HepG2 (cell line): Measurements from ENCODE around the gene TAF1D. TPM values are rescaled to one million over a fixed set of nuclear protein-coding genes. Genes with fewer than 3 reads are reported as not detected.

Experiments used
- CHCHD3 ChIP-seq: sonication (generic); formaldehyde crosslinking; IDR thresholded peaks from 2 replicates; pipeline ENCODE4 v1.8.0; 2022; ENCODE audit warnings: mild to moderate bottlenecking, missing genetic modification reagents, moderate library complexity
- CREM ChIP-seq, 2 experiments: sonication (generic) in 1 of 2; formaldehyde crosslinking in 1 of 2; IDR thresholded peaks; 2 replicates each; pipeline versions ENCODE4 v1.4.0 to v1.6.1; 2016 to 2020; ENCODE audit warnings: antibody characterized with exemption in 1 of 2, mild to moderate bottlenecking in 1 of 2, missing genetic modification reagents in 1 of 2
- FOXO1 ChIP-seq: sonication (generic); formaldehyde crosslinking; IDR thresholded peaks from 2 replicates; pipeline ENCODE4 v1.4.0; 2020; ENCODE audit warnings: missing genetic modification reagents
- GFI1 ChIP-seq: sonication (generic); formaldehyde crosslinking; IDR thresholded peaks from 2 replicates; pipeline ENCODE4 v1.5.0; 2020; ENCODE audit warnings: missing genetic modification reagents, mild to moderate bottlenecking, borderline replicate concordance
- HDAC2 ChIP-seq: sonication (generic); formaldehyde crosslinking; IDR thresholded peaks from 2 replicates; pipeline ENCODE4 v1.4.0; 2020; ENCODE audit warnings: missing genetic modification reagents
- RELA ChIP-seq: sonication (generic); formaldehyde crosslinking; IDR thresholded peaks from 2 replicates; pipeline ENCODE4 v1.4.0; 2020; ENCODE audit warnings: missing genetic modification reagents
- TRIM24 ChIP-seq: sonication (generic); formaldehyde crosslinking; IDR thresholded peaks from 2 replicates; pipeline ENCODE4 v1.8.0; 2022; ENCODE audit warnings: mild to moderate bottlenecking, missing genetic modification reagents
- U2AF2 ChIP-seq: fragments of 200-400 bp; formaldehyde crosslinking; IDR thresholded peaks from 2 replicates; pipeline ENCODE4 v1.6.1; 2017; ENCODE audit warnings: low read depth, mild to moderate bottlenecking, low read length
- ZFP37 ChIP-seq: sonication (generic); formaldehyde crosslinking; IDR thresholded peaks from 2 replicates; pipeline ENCODE4 v1.4.0; 2020; ENCODE audit warnings: missing genetic modification reagents, borderline replicate concordance
- ZIK1 ChIP-seq: sonication (generic); formaldehyde crosslinking; IDR thresholded peaks from 2 replicates; pipeline ENCODE4 v1.5.0; 2020; ENCODE audit warnings: mild to moderate bottlenecking, low read depth, missing genetic modification reagents, borderline replicate concordance
- ZNF263 ChIP-seq: sonication (generic); formaldehyde crosslinking; IDR thresholded peaks from 2 replicates; pipeline ENCODE4 v1.4.0; 2020; ENCODE audit warnings: missing genetic modification reagents
- ZNF350 ChIP-seq: sonication (generic); formaldehyde crosslinking; IDR thresholded peaks from 2 replicates; pipeline ENCODE4 v1.4.0; 2020; ENCODE audit warnings: mild to moderate bottlenecking, low read depth, missing genetic modification reagents, borderline replicate concordance
- ZNF550 ChIP-seq: sonication (generic); formaldehyde crosslinking; IDR thresholded peaks from 2 replicates; pipeline ENCODE4 v1.4.0; 2020; ENCODE audit warnings: mild to moderate bottlenecking, missing genetic modification reagents, borderline replicate concordance
- ZNF557 ChIP-seq: sonication (generic); formaldehyde crosslinking; IDR thresholded peaks from 2 replicates; pipeline ENCODE4 v1.4.0; 2020; ENCODE audit warnings: missing genetic modification reagents
- polyA plus RNA-seq, 8 experiments: library from polyadenylated mRNA; depleted of rRNA in 3 of 8; stranded (reverse) in 7 of 8; unstranded in 1 of 8; fragments of >200 nt; fragmentation: Illumina TruSeq in 4 of 8; extraction: Trizol in 4 of 8; gene quantifications; 2 replicates each; pipeline versions ENCODE4 v1.2.1 to v1.2.3, GENCODE V29; 2011 to 2016; ENCODE audit warnings: low read depth in 4 of 8, missing spikeins in 1 of 8, mixed read lengths in 1 of 8; ENCODE audit not compliant: insufficient read depth in 1 of 8
- total RNA-seq, 5 experiments: library from RNA; depleted of rRNA; stranded (reverse); fragments of >200 nt; fragmentation: Illumina TruSeq; extraction: Trizol; gene quantifications; 2 replicates each; pipeline ENCODE4 v1.2.3, GENCODE V29; 2016; ENCODE audit warnings: low read depth in 1 of 5
- TF ChIP-seq, protein P1 (sequence below): sonication (generic); formaldehyde crosslinking; IDR thresholded peaks from 2 replicates; pipeline ENCODE4 v1.5.0; 2020; ENCODE audit warnings: missing genetic modification reagents, mild to moderate bottlenecking, borderline replicate concordance
- TF ChIP-seq, protein P2 (sequence below): sonication (generic); formaldehyde crosslinking; conservative IDR thresholded peaks from 2 replicates; pipeline ENCODE4 v1.4.0; 2020; ENCODE audit warnings: missing genetic modification reagents
- TF ChIP-seq, protein P3 (sequence below): sonication (generic); formaldehyde crosslinking; IDR thresholded peaks from 2 replicates; pipeline ENCODE4 v1.5.1; 2020; ENCODE audit warnings: mild to moderate bottlenecking, missing genetic modification reagents, moderate library complexity
- TF ChIP-seq, protein P4 (sequence below): IDR thresholded peaks from 2 replicates; pipeline ENCODE4 v1.4.0; 2020; ENCODE audit warnings: mild to moderate bottlenecking, missing genetic modification reagents
- TF ChIP-seq, protein P5 (sequence below): sonication (generic); formaldehyde crosslinking; IDR thresholded peaks from 2 replicates; pipeline ENCODE4 v1.5.0; 2020; ENCODE audit warnings: mild to moderate bottlenecking, missing genetic modification reagents, borderline replicate concordance

Gene TAF1D
- total and polyA plus RNA-seq, 2 of the 13 experiments (the other 11 are each of a cell fraction or from before 2014, with no cell fraction given): 132 to 207 TPM

DNA sequence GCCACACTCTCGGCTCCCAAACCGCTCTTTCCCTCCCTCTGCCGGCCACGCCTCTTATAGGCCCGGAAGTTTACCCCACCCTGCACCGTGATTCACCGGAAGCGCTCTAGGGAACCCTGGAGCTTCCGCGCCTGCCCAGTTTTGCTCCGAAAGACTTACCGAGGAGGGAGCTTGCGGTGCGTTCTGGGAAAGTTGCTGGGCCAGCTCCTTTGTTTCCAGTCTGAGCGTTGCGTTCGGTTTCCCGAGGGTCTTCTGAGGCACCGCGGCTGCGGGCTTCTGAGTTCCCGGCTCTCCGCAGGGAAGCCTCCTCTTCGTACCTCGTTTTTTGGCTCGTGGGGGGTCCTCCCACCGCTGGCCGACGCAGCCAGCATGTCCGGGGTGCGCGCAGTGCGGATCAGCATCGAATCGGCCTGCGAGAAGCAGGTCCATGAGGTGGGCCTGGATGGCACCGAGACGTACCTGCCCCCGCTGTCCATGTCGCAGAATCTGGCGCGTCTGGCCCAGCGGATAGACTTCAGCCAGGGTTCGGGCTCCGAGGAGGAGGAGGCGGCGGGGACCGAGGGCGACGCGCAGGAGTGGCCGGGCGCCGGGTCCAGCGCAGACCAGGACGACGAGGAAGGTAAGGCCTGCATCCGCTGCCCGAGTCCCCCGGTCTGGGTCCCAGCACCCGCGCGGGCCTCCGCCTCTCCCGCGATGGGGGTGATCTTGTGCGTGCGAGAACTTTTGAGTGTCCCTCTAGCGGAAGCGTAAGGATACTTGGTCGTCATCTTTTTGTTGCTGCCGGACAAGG, 43.0 kb upstream of the TAF1D start, which contains the start of gene MED17 (continued):
- TF ChIP-seq ZNF550 (CRISPR knock-in tag): no peak; the same call in 1 of the 2 replicates
- peak; percentile 66 for TF ChIP-seq CREM (IDR thresholded peaks at IDR 0.05)
- TF ChIP-seq CREM (CRISPR knock-in tag; IDR thresholded peaks at IDR 0.05): no peak
- no peak for TF ChIP-seq U2AF2
- peak; percentile 85; the same call in 1 of the 2 replicates for TF ChIP-seq CHCHD3
- TF ChIP-seq ZFP37: no peak
- TF ChIP-seq, protein P1, sequence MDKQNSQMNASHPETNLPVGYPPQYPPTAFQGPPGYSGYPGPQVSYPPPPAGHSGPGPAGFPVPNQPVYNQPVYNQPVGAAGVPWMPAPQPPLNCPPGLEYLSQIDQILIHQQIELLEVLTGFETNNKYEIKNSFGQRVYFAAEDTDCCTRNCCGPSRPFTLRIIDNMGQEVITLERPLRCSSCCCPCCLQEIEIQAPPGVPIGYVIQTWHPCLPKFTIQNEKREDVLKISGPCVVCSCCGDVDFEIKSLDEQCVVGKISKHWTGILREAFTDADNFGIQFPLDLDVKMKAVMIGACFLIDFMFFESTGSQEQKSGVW: no peak
- peak; percentile 78 for TF ChIP-seq ZNF557 (CRISPR knock-in tag)
- TF ChIP-seq, protein P2, sequence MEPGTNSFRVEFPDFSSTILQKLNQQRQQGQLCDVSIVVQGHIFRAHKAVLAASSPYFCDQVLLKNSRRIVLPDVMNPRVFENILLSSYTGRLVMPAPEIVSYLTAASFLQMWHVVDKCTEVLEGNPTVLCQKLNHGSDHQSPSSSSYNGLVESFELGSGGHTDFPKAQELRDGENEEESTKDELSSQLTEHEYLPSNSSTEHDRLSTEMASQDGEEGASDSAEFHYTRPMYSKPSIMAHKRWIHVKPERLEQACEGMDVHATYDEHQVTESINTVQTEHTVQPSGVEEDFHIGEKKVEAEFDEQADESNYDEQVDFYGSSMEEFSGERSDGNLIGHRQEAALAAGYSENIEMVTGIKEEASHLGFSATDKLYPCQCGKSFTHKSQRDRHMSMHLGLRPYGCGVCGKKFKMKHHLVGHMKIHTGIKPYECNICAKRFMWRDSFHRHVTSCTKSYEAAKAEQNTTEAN (CRISPR knock-in tag): peak; percentile 70; the same call in 1 of the 2 replicates
- TF ChIP-seq GFI1 (CRISPR knock-in tag): peak; percentile 77
- no peak for TF ChIP-seq TRIM24 (CRISPR knock-in tag)
- no peak for TF ChIP-seq RELA
- TF ChIP-seq, protein P3, sequence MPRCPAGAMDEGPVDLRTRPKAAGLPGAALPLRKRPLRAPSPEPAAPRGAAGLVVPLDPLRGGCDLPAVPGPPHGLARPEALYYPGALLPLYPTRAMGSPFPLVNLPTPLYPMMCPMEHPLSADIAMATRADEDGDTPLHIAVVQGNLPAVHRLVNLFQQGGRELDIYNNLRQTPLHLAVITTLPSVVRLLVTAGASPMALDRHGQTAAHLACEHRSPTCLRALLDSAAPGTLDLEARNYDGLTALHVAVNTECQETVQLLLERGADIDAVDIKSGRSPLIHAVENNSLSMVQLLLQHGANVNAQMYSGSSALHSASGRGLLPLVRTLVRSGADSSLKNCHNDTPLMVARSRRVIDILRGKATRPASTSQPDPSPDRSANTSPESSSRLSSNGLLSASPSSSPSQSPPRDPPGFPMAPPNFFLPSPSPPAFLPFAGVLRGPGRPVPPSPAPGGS (CRISPR knock-in tag): no peak
- TF ChIP-seq ZNF263 (CRISPR knock-in tag): 0 out of 2 replicates have a peak, but pooled peaks have one; percentile 10
- TF ChIP-seq, protein P4, sequence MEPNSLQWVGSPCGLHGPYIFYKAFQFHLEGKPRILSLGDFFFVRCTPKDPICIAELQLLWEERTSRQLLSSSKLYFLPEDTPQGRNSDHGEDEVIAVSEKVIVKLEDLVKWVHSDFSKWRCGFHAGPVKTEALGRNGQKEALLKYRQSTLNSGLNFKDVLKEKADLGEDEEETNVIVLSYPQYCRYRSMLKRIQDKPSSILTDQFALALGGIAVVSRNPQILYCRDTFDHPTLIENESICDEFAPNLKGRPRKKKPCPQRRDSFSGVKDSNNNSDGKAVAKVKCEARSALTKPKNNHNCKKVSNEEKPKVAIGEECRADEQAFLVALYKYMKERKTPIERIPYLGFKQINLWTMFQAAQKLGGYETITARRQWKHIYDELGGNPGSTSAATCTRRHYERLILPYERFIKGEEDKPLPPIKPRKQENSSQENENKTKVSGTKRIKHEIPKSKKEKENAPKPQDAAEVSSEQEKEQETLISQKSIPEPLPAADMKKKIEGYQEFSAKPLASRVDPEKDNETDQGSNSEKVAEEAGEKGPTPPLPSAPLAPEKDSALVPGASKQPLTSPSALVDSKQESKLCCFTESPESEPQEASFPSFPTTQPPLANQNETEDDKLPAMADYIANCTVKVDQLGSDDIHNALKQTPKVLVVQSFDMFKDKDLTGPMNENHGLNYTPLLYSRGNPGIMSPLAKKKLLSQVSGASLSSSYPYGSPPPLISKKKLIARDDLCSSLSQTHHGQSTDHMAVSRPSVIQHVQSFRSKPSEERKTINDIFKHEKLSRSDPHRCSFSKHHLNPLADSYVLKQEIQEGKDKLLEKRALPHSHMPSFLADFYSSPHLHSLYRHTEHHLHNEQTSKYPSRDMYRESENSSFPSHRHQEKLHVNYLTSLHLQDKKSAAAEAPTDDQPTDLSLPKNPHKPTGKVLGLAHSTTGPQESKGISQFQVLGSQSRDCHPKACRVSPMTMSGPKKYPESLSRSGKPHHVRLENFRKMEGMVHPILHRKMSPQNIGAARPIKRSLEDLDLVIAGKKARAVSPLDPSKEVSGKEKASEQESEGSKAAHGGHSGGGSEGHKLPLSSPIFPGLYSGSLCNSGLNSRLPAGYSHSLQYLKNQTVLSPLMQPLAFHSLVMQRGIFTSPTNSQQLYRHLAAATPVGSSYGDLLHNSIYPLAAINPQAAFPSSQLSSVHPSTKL (CRISPR knock-in tag): peak; percentile 19; the same call in 1 of the 2 replicates
- TF ChIP-seq FOXO1 (CRISPR knock-in tag): no peak
- TF ChIP-seq ZNF350 (CRISPR knock-in tag): peak; percentile 82; the same call in 1 of the 2 replicates
- peak; percentile 63; the same call in 1 of the 2 replicates for TF ChIP-seq HDAC2 (CRISPR knock-in tag)
- no peak; the same call in 1 of the 2 replicates for TF ChIP-seq ZIK1 (CRISPR knock-in tag)
- TF ChIP-seq, protein P5, sequence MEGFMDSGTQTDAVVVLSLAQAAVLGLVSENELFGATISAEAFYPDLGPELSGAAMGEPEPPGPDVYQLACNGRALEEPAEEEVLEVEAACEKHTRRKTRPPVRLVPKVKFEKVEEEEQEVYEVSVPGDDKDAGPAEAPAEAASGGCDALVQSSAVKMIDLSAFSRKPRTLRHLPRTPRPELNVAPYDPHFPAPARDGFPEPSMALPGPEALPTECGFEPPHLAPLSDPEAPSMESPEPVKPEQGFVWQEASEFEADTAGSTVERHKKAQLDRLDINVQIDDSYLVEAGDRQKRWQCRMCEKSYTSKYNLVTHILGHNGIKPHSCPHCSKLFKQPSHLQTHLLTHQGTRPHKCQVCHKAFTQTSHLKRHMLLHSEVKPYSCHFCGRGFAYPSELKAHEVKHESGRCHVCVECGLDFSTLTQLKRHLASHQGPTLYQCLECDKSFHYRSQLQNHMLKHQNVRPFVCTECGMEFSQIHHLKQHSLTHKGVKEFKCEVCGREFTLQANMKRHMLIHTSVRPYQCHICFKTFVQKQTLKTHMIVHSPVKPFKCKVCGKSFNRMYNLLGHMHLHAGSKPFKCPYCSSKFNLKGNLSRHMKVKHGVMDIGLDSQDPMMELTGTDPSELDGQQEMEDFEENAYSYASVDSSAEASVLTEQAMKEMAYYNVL (CRISPR knock-in tag): peak; percentile 49; the same call in 1 of the 2 replicates
